Right lung (tissue), 5 donors: ENCODE data around the gene ATG7. TPM values are rescaled to one million over a fixed set of nuclear protein-coding genes. Genes with fewer than 3 reads are reported as not detected.

Experiments used
- DNase-seq, 2 donors: peaks; one replicate each; pipeline ENCODE4 v3.0.0-alpha.2; 2013
- polyA plus RNA-seq, 5 donors: library from polyadenylated mRNA; unstranded; fragments of 120-200 nt; gene quantifications; one replicate each; pipeline versions ENCODE4 v1.2.1 to v1.2.3, GENCODE V29; 2013; ENCODE audit warnings: inconsistent platforms in 1 of 5, low replicate concordance in 1 of 5; ENCODE audit not compliant: insufficient read length in 5 of 5, insufficient read depth in 1 of 5

ATG7 gene
- polyA plus RNA-seq, 5 donors, result 20.5 to 30.7 (median 27.1) TPM

- DNase-seq, result no peak
Observed at GRCh38 chr3:11535243-11535960, 263.2 kb downstream of the ATG7 start.

DNA sequence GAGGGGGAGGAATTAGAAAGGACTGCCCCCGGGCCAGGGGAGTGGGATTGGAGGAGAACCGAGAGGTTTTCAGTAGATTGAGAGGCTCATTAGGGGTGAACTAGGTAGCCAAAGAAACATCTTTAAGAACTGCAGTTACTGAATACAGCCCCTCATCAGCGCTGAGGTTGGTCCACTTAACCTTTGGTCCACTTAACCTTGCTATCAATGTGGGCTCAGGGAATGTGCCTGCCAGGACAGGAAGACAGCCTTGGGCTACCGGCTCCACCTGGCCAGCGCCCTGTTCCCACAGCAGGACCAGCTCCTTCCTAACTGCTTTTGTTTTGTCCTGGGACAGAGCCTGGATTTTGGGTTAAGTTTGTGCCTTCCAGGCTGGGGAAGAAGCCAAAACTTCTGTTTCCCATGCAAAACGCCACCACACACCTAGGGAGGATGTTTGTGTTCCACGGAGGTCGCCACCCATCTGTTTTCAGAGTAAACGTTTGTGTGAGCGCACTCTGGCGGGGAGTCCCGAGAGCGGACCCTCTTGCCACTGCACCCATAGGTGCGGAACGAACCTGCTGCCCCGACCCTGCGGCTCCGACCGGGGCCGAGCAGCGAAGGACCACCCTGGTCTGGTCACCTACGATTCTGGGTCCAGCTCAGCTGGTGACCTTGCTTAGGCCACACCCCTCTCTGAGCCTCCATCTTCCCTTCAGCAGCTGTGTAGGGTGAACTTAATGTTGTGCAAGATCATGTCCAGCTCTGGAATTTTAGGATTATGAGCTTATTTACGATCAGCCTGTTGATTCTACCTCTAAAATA is 264.1 kb downstream of the ATG7 start:
- DNase-seq, result no peak

DNA sequence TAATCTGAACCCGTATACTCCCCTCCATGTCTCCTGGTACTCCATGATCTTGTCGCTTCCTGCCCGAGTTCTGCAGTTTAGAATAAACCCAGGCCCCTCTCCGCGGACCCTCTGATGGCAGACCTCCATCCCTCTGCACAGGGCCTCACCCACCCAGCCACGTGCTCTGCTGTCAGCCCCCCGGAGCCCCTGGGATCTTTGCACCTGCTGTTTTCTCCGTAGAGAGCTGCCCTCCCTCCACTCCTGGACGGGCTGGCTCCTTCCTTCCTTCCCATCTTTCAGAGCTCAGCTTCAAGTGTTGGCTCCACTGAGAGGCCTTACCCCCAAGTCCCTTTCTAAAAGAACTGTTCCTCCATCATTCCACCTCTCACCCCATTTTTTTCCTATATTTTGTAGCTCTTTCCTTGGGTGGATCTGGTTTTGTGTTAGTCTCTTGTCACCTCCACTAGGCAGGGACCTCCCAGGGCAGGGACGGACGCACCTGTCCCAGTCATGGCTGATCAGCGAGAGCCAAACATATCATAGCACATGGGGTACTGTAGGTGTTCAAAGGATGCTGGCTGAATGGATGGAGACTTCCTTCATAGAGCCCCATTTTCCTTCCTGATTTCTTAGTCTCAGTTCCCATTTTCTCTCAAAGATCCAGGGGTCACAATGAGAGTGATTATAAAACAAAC is 264.9 kb downstream of the ATG7 start:
- no peak for DNase-seq

- DNase-seq, result no peak
Observed at GRCh38 chr3:11538581-11538980, 266.4 kb downstream of the ATG7 start.

- DNase-seq, result no peak
Observed at GRCh38 chr3:11539218-11539617, 267.0 kb downstream of the ATG7 start.

- DNase-seq, result no peak
Observed at GRCh38 chr3:11539677-11540076, 267.5 kb downstream of the ATG7 start.

GRCh38 chr3:11541321-11542303 is 269.4 kb downstream of the ATG7 start:
- no peak for DNase-seq

- no peak for DNase-seq
Observed at GRCh38 chr3:11542551-11542950, 270.4 kb downstream of the ATG7 start.

DNA sequence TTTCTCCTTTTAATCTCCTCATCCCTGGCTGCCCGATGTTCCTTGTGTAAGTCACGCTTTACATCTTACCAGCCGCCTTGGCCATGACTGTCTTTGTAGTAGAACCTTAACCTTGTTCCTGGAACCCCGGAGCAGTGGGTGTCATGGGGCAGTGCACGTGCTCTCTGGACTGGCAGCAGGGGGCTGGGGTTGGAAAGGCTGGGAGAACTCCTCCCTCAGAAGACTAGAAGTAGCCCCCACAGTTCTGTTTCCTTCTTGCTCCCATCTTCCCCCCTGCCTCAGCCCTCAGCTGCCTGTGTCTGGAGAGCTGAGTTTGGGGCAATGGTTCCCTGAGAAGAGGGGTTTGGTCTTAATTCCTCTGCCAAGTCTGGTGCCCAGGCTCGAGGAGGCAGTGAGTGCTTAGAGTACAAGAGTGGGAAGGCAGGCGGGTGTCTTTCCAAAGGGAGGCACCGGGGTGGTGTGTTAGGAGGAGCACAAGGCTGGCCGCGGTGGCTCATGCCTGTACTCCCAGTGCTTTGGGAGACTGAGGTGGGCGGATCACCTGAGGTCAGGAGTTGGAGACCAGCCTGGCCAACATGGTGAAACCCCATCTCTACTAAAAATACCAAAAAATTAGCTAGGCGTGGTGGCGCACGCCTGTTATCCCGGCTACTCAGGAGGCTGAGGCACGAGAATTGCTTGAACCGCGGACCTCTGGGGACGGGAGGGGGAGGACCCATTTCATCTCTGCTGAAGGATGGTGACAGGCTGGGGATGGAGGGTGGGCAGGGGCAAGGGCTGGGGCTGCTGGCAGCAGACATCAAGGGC is 271.1 kb downstream of the ATG7 start:
- DNase-seq, result no peak

DNA sequence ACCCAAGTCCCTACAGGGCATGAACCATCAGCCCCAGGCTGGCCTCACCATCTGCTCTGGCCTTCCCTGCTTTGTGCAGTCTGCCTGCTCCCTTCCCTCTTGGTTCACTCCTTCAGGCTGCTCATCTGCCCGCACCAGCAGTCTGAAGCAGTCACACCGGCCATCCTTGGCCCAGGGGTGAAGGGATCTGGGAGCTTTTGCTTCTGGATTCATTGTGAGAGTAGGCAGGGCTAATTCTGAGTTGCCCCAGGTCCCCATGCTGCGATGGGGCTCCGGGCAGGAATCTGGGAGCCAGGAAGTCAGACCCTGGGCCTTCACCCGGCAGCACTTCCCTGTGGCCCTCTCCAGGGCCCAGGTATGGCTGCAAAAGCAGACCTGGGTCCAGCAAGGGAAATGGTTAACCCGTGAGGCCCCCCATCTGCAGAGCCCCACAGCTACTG is 271.8 kb downstream of the ATG7 start:
- no peak for DNase-seq

DNA sequence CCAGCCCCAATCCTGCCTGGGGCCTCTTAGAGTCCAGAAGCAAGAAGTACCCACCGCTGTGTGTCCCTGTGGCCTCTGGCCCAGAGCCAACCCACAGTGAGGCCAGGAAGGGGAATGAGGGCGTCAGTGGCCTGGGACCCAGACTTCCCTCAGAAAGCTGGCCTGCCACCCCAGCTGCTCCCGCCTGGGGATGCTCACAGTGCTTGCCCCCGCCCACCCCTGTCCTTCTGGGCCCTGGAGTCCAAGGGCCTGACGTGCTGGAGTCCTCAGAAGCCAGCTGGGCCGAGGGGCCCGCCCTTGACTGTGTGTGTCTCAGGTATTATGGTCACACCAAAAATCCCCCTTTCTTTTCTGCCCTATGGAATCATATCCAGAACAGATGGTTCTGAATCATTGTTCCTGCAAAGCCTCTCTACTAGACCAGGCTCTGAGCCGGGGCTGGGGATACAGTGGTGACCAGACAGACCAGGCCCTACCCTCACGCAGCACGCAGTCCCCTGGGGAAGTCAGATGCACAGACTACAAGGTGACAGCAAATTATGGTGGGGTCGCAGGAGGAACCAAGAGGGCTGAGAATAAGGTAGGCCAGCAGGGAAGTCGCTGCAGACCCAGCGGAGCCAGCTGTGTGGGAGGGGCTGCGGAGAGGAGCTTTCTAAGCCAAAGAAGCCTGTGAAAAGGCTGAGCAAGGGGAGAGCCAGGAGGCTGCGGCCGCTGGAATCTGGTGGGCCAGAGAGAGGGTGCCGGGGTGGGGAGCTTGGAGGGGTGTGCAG is 272.4 kb downstream of the ATG7 start:
- DNase-seq, result no peak

- no peak for DNase-seq
Observed at GRCh38 chr3:11545186-11545851, 273.1 kb downstream of the ATG7 start.

GRCh38 chr3:11546657-11547302 is 274.6 kb downstream of the ATG7 start:
- no peak for DNase-seq

- DNase-seq, result no peak
Observed at GRCh38 chr3:11547498-11547897, 275.3 kb downstream of the ATG7 start.

DNA sequence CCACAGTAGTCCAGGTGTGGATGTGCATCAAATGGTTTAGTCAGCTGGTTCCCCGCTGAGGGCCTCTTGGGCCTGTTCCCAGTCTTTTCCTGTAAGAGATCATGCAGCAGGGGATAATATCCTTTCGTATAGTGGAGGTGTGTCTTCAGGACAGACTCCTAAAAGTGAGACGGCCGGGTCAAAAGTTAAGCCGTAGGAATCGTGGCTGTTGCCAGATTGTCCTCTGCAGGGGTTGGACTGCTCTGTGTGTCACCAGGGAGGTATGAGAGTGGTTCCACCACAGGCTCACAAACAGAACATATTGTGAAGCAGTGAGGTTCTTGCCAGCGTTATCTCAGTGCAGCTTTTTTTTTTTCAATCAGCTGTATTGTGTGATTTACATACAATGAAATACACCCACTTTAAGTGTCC is 276.5 kb downstream of the ATG7 start:
- DNase-seq, result no peak

- DNase-seq, result no peak
Observed at GRCh38 chr3:11549580-11550140, 277.5 kb downstream of the ATG7 start.

DNA sequence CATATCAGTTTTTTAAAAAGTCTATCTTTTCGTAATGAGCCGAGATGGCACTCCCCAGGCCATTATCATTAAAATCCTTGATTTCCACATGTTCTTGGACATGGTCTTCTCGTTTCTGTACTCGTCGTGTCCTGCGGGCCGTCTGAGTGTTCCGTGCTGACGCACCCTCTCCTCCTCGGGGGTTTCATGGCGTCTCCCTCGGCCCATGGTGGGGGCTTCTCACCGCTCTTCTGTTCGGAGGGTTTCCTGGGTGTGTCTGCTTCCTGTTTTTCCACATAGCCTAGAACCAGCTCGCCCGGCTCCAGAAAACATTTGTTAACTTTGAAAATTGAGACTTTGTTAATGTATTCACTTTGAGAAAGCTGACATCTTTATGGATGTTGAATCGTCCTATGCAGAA is 278.8 kb downstream of the ATG7 start:
- DNase-seq, result no peak
